Stimulated activated CD8-positive, alpha-beta memory T cell treated with anti-CD3 and anti-CD28 coated beads, Interleukin-12 subunit alpha, Interleukin-12 subunit beta, amount 100 ng/mL, for 24 hours (primary cell): Measurements from ENCODE around the gene HBG2.
"Not testable (repeated sequence)": the region's sequence is repeated elsewhere in the genome, so short reads cannot be mapped to it uniquely, and the experiment has no call there.

Source experiments
- DNase-seq: peaks from one replicate; pipeline ENCODE4 v3.0.0-alpha.2; 2020; ENCODE audit errors: extremely low read depth

Gene HBG2

DNA sequence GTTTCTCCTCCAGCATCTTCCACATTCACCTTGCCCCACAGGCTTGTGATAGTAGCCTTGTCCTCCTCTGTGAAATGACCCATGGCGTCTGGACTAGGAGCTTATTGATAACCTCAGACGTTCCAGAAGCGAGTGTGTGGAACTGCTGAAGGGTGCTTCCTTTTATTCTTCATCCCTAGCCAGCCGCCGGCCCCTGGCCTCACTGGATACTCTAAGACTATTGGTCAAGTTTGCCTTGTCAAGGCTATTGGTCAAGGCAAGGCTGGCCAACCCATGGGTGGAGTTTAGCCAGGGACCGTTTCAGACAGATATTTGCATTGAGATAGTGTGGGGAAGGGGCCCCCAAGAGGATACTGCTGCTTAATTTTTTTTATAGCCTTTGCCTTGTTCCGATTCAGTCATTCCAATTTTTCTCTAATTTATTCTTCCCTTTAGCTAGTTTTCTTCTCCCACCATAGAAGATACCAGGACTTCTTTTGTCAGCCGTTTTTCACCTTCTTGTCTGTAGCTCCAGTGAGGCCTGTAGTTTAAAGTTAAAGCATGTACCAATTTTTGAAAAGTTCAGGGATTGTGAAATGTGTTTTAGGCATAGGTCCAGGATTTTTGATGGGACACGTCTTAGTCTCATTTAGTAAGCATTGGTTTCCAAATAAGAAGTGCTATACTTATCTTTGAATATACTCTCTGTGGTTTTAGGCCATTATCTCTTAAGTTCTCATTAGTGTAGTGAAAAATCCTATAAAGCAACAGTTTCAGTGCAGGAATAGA is at the start of gene HBG2:
Gene HBG2 (minus strand): TSS at position 136 of the 768 bp plus-strand sequence. CDS start 53 bp downstream, at position 83.
- DNase-seq = not testable (repeated sequence)

DNA sequence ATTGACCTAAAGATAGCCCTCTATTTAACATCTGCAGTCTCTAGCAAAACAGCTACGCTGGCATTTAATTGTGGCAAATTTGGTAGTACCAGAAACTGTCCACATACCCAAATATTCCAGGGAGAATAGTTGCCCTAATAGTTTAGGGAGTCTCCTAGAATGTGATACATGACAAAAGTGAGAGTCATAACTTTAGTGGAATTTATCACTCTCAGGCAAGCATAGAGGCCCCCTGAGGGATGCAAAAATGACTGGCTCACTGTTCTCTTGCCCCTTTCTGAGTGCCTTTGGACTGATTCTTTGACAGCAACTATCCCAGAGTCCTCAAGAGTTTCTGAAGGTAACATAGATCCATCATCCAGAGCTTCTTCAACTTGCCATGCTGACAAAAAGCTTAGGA is 49.5 kb upstream of the HBG2 start:
- no peak for DNase-seq

DNA sequence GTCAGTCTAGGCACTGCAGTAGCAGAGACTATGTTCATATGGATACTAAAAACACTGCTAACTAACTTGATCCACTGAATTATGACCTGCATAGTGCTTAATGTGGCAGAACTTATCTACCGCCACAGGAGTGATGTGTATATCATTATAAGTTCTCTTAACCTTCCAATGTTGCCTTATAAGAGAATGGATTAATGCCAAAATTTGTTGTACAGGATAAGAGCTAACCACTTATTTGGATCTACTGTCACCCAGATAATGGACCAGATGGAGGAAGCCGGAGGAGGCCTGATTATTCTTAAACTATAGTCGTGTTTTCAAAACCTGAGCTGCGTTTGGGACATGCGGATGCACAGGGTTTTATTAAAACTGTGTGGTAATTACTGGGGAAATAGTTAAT is 49.0 kb upstream of the HBG2 start:
- no peak for DNase-seq

DNA sequence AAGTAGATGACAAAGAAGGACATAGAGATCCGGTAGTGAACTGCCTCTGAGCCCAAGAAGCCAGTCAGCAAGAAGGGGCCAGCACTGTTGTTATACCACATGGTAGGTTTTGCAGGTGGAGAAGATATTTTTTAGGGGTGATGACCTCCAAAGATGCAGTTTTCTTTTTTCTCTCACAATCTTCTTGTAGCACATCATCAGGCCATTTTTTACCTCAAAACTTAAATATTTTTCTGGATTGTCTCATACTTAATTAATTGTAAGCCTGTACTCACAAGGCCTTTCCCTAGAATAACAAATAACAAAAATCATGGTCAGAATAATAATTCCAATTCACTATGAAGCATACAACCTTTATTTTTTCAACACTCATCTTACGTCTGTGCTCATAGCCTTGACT is 47.3 kb upstream of the HBG2 start, which contains the start of gene OR51B4:
Gene OR51B4 (minus strand): TSS at position 101 of the 400 bp plus-strand sequence. CDS start 0 bp downstream, at position 101.
- DNase-seq = no peak

DNA sequence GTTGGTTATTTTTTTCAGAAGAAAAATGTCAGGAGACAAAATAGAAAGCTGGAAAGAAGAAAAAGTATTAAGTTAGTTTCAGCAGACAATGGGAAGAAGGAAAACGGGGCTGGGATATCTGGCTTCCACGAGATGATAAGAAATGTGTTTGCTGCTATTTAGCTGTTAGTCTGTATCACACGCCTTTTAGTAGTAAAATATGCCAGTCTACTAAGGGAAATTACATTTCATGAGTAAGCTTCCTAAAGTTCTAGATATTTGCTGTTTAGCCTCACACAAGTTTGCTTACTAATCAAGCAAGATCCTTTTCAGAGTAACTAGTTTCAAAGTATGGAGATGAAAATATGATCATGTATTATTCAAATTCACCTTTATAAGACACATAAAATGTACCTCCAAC is 45.7 kb upstream of the HBG2 start:
- DNase-seq = no peak

DNA sequence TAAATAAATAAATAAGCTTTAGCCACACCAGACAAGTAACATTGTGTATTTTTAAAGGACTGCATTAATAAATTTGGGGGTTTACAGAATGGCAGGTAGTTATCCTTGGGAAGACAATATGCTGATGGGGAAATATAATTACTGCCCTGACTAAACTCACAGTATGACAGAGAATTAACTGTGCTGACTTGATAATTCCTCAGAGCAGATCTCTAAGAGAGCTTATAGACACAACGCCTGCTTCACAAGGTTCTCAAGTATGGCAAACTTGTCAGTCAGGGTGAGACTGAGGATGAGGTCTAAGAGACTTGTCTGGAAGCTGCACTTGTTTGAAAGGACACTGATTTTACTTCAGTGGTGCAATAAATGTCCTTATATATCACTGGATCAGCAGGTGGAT is 43.9 kb upstream of the HBG2 start:
- DNase-seq = no peak

DNA sequence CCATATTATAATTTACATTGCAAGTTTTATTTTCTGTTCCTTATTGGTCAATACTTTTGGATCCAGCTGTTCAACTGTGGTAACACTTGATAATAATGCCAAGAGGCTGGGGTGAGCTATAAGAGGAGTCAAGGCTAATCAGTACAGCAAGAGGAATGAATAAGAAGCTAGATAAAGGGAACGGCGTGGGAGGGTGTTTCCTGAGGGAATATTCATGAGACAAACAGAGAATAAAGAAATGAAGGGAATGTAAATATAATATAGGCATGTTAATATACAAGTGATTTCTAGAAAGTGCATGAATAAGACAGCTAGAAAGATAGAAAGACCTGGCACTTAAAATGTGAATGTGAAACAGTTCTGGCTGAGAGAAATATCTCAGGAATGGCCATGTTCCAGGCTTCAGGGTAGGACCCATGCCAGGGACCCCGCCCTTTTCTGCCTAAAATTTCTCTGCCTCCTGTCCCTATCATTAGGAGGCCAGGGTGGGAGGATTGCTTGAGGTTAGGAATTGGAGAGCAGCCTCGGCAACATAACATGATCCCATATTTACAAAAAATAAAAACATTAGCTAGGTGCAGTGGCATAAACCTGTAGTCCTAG is 43.2 kb upstream of the HBG2 start:
- DNase-seq = no peak

DNA sequence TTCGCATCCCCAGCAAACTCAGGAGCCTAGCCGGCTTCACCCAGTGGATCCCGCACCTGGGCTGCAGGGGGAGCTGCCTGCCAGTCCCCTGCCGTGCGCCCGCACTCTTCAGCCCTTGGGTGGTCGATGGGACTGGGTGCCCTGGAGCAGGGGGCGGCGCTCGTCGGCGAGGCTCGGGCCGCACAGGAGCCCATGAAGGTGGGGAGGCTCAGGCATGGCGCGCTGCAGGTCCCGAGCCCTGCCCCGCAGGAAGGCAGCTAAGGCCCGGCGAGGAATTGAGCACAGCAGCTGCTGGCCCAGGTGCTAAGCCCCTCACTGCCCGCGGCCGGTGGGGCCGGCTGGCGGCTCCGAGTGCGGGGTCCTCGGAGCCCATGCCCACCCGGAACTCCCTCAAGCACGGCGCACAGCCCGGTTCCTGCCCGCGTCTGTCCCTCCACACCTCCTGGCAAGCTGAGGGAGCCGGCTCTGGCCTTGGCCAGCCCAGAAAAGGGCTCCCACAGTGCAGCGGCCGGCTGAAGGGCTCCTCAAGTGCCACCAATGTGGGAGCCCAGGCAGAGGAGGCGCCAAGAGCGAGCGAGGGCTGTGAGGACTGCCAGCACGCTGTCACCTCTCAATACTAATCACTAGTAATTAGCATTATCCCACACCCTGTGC is 39.9 kb upstream of the HBG2 start:
- not testable (repeated sequence) for DNase-seq

DNA sequence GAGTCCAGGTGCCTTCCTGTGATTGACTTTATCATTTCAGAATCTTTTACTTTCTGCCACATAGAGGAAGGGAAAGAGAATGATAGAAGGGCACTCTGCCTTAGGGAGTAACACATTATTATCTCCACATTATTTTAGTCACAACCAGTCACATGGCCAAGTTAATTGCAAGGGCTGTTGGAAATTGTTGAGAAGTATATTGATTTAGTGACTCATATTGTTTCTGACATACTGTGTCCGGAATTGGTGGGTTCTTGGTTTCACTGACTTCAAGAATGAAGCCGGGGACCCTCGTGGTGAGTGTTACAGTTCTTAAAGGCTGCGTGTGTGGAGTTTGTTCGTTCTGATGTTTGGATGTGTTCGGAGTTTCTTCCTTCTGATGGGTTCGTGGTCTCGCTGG is 38.4 kb upstream of the HBG2 start:
- DNase-seq = no peak

DNA sequence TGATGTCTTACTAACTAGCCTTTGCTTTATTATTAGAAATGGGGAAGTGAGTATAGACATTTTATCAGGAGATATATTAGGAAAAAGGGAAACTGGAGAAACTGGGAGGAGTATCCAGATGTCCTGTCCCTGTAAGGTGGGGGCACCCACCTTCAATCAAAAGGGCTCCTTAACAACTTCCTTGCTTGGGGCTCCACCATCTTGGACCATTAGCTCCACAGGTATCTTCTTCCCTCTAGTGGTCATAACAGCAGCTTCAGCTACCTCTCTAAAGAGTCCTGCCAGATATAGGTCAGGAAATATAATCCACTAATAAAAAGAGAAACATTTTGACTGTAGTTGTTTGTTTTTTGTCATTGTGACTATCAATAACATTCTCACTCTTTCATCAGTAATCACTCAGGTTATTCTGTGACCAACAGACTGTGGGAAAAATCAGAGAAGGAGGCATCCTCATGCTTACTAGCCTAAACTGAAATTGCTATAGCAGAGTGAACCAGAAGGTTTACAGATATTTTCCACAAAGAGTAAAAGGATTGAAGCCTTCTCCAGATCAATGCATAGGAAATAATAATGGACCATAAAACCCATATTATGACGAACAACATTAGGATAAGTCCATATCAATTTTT is 36.7 kb upstream of the HBG2 start:
- DNase-seq = no peak

DNA sequence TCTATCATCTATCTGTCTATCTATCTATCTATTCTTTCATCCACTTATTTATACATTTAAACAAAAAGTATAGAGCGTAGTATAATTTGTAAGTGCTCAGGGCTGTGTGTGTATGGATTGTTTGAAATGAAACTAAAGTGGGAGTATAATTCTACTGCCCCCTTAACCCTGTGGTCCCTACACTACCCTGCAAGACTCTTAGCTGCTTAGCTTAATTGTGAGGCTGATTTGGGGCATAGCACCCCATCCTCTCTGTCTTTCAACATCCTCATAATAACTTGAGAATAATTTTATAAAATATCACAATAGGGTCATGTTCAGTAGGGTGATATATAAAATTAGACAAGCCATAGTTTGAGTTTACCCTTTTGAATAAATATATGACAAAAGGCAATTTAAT is 35.5 kb upstream of the HBG2 start:
- no peak for DNase-seq

DNA sequence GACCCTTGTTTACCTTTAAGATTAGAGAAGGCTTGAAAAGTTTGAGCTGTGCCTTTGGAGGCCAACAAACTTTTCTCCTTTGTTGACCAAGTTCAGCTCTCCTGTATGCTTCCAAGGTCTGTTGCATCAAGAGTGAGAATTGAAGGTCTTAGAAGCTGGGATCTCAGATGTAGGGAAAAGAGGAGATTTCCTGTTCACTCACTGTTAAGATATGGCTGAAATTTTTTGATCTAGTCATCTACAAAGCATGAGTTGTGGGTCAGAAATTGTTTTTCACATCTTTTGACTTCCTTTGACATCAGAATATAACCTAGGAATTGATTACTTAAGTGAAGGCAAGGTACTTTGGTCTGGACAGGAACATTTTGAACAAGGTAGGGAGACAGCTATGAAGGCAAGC is 35.1 kb upstream of the HBG2 start:
- no peak for DNase-seq

DNA sequence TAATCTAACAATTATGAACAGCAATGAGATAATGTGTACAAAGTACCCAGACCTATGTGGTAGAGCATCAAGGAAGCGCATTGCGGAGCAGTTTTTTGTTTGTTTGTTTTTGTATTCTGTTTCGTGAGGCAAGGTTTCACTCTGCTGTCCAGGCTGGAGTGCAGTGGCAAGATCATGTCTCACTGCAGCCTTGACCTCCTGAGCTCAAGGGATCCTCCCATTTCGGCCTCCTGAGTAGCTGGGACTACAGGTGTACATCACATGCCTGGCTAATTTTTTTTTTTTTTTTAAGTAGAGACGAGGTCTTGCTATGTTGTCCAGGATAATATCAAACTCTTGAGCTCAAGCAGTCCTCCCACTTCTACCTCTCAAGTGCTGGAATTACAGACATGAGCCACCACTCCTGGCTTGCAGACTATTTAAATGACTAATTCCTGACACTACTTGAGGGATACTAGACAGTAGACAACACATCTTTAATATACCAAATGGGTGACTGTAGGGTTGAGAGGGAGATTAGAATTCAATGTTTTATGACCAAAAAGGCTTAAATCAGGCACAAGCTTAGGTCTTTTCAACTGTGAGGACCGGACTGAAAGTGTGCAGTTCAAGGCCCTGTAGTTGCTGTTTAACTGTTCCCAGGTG is 34.4 kb upstream of the HBG2 start:
- no peak for DNase-seq

DNA sequence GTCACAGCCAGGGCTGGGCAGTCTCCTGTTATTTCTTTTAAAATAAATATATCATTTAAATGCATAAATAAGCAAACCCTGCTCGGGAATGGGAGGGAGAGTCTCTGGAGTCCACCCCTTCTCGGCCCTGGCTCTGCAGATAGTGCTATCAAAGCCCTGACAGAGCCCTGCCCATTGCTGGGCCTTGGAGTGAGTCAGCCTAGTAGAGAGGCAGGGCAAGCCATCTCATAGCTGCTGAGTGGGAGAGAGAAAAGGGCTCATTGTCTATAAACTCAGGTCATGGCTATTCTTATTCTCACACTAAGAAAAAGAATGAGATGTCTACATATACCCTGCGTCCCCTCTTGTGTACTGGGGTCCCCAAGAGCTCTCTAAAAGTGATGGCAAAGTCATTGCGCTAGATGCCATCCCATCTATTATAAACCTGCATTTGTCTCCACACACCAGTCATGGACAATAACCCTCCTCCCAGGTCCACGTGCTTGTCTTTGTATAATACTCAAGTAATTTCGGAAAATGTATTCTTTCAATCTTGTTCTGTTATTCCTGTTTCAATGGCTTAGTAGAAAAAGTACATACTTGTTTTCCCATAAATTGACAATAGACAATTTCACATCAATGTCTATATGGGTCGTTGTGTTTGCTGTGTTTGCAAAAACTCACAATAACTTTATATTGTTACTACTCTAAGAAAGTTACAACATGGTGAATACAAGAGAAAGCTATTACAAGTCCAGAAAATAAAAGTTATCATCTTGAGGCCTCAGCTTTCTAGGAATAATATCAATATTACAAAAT is 33.7 kb upstream of the HBG2 start:
- DNase-seq = no peak

DNA sequence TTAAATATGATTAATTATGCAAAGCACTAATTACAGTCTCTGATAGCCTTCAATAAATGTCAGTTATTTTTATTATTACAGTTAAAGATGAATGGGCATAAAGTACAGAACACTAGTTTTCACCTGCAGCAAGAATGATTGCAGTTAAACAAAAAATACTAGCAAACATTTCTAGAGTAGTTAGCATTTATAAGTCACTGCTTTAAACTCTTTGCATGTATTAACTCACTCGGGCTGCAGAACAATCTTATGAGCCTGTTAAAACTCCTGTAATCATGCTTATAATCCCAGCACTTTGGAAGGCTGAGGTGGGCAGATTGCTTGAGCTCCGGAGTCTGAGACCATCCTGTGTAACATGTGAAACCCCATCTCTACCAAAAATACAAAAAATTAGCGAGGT is 32.3 kb upstream of the HBG2 start:
- DNase-seq = no peak

DNA sequence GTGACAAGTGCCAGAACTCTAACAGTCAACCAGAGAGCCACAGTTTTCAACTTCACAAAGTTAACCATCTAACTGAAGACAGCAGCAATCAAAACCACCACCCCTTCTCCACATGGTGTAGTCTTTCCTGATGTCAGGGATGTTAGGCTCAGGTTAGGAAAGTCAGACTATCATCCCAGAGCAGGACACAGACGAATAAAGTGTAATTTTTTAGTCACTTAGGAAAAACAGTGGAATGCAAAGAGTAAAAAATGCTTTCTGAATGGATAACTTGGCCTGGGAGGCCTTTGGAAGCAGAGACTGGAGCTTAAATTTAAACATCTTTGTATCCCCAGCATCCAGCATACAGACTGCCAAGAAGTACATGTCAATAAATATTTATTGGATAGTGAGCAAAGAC is 31.8 kb upstream of the HBG2 start:
- DNase-seq = no peak

DNA sequence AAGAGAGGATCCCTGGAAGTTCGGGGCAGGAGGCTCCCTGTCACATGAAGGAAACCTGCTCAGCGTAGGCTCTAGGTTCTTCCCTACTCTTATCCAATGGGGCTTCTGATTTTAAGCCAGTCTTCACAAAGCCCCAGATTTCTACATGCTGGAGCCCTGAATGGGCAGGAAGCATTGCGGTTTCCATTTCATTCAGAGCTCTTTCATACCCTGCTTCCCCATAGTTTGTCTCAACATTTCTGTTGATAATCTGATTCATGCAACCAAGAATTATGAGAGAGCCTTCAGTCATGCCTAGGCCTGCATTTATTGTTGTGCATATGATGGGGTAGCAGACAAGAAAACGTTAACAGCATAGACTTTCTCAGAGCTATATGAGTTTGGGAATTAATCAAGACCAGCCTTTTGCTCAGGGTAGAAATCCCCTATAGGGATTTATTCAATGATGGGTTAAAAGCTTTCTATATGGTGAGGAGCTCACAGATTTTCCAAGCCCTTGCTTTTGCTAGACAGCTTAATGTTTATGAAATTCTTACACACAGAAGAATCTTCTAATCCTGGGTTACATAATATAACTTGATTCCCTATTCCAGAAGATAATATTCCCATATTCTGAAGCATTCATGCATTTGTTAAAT is 31.2 kb upstream of the HBG2 start:
- DNase-seq = no peak

DNA sequence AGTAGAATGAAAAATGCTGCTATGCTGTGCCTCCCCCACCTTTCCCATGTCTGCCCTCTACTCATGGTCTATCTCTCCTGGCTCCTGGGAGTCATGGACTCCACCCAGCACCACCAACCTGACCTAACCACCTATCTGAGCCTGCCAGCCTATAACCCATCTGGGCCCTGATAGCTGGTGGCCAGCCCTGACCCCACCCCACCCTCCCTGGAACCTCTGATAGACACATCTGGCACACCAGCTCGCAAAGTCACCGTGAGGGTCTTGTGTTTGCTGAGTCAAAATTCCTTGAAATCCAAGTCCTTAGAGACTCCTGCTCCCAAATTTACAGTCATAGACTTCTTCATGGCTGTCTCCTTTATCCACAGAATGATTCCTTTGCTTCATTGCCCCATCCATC is 30.1 kb upstream of the HBG2 start:
- no peak for DNase-seq

DNA sequence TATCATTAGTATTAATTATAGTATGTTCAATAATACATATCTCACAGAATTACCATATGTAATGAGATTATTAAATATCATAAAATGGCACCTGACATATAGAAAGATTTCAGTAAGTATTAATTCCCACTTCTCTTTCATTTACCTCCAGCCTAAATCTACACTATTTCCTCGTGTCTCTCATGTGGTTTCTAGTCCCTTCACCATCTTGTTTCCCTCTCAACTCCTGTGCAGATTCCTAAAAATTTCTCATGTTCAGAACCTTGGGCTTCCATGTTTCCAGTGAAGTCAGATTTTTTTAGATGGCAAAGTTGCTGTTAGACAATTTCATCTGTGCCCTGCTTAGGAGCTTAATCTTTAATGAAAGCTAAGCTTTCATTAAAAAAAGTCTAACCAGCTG is 29.3 kb upstream of the HBG2 start:
- DNase-seq = no peak

DNA sequence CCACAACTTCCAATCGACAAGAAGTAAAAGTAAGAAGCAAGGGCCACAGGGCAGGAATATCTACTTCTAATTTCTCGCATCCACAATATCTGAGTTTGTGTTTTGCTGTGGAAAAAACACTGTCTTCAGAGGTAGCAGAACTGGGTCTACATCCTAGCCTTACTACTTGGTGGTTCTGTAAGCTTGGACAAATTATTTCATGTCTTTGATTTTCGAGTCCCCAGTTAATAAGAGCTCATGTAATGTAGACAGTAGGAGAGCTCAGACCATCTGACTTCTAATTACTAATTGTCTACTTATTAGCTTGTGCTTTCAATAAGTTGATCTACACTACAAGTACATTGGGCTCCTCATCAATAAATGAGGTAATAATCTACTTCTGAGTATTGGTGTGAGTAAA is 28.5 kb upstream of the HBG2 start:
- no peak for DNase-seq

DNA sequence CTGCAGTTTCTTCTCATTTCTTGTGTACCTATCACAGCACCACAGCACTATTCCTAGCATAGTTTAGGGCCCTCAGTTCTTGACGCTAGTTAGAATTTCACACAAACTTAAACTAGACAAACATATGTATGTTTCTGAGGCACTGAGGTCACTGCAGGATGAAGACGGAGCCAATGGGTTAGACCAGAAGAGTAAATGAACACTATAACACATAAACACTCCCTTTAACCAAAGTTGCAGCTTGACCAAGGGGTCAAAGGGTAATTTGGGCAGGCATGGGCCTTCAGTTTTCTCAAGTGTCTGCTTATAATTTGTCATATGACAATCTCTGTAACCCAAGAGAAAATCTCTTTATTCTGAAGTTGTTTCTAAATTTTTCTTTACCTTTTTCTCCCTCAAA is 28.0 kb upstream of the HBG2 start:
- no peak for DNase-seq
